ENCODE measurements around the gene MEGF6. TPM values are rescaled to one million over a fixed set of nuclear protein-coding genes. Genes with fewer than 3 reads are reported as not detected.
A peak's percentile ranks its signal among the peaks of the same experiment; 100 is the strongest.

Gene MEGF6
- total RNA-seq, 1 experiment from 2014 or later = 21.3 TPM

DNA sequence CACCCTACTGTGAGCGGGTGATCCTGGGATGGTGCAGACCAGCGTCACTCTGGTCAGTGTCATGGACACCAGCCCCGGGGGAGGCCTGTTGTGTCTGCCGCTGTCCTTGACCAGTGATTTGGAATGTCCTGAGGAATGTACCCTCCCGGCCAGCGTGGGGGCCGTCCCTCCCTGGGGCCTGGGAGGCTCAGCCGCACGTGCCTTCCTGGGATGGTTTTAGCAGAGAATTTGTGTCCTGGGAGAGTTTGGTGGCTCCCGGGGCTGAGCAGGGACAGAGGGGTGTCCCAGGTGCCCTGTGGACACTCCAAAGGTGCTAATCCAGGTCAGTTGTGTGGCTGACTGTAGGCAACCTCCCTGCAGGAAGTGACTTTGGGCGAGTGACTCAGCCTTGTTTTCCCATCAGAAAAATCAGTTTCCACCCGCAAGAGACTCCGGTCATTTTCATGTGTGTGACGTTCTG is 150.6 kb downstream of the MEGF6 start:
- Histone ChIP-seq H4K91ac (ENCODE audit: insufficient read length, low read depth, low read length) (no peak overlapping the region), H3K23me2 (ENCODE audit: insufficient read length, low read depth, low read length, poor library complexity, severe bottlenecking) (no peaks in the 10 kb centered on the region), H3T11ph (ENCODE audit: low read length) (no peak overlapping the region), H2BK12ac (ENCODE audit: insufficient read length, low read depth, low read length) (no peak overlapping the region), H2BK5ac (ENCODE audit: insufficient read length, low read length) (no peak overlapping the region), H2BK20ac (ENCODE audit: low read depth, low read length, poor library complexity, severe bottlenecking) (no peak overlapping the region), H3K9me3 (ENCODE audit: control insufficient read depth, low read depth, low read length) (no peaks in the 10 kb centered on the region), H4K20me1 (ENCODE audit: control insufficient read depth, insufficient read depth, insufficient read length) (peaks cover 2% of the 10 kb centered on the region), H3K27me3 (ENCODE audit: insufficient read depth, low read length) (no peaks in the 10 kb centered on the region), H4K8ac (replicated peaks; ENCODE audit: insufficient read length, low read depth, low read length) (no peak overlapping the region), H3K4me1 (ENCODE audit: insufficient read depth, low read length) (no peaks in the 10 kb centered on the region), H3K9ac (ENCODE audit: extremely low read depth, insufficient read length, low read length) (no peak overlapping the region), H3K4ac (ENCODE audit: low read depth, low read length) (no peak overlapping the region), H3K56ac (ENCODE audit: insufficient read length, low read depth, low read length) (no peak overlapping the region), H4K5ac (ENCODE audit: insufficient read length, low read depth, low read length) (no peak overlapping the region), H2AFZ (ENCODE audit: low read length) (no peak overlapping the region), H3K79me2 (ENCODE audit: insufficient read depth, low read length) (no peaks in the 10 kb centered on the region; the same call in 1 of the 2 replicates), H3K27ac (ENCODE audit: insufficient read length, low read depth, low read length) (no peak overlapping the region), H2AK5ac (ENCODE audit: insufficient read length, low read length) (no peak overlapping the region), H3K4me2 (ENCODE audit: insufficient read depth, insufficient read length, low read length) (no peak overlapping the region), H2BK120ac (ENCODE audit: low read depth, low read length, poor library complexity, severe bottlenecking) (no peak overlapping the region), H3K14ac (ENCODE audit: insufficient read depth, low read length) (no peak overlapping the region), H3K23ac (ENCODE audit: insufficient read length, low read depth, low read length) (no peak overlapping the region), H3K79me1 (ENCODE audit: insufficient read depth, low read depth, low read length, poor library complexity, severe bottlenecking) (peaks cover 5% of the 10 kb centered on the region), H3K18ac (ENCODE audit: insufficient read length, low read depth, low read length) (no peak overlapping the region), H2BK15ac (ENCODE audit: low read depth, low read length) (no peak overlapping the region)
- no peak for DNase-seq
- H3K27me3 Mint-ChIP-seq (ENCODE audit: low read depth) = no peaks in the 10 kb centered on the region
- H3K27ac Mint-ChIP-seq = peak overlapping the region in 1 of 3 experiments; percentile 79; a peak in 2 of 7 replicates
- H3K4me3 Mint-ChIP-seq = no peak overlapping the region
- H3K4me1 Mint-ChIP-seq = peaks cover 14 to 31% of the 10 kb centered on the region in 2 experiments
- TF ChIP-seq, protein P1, sequence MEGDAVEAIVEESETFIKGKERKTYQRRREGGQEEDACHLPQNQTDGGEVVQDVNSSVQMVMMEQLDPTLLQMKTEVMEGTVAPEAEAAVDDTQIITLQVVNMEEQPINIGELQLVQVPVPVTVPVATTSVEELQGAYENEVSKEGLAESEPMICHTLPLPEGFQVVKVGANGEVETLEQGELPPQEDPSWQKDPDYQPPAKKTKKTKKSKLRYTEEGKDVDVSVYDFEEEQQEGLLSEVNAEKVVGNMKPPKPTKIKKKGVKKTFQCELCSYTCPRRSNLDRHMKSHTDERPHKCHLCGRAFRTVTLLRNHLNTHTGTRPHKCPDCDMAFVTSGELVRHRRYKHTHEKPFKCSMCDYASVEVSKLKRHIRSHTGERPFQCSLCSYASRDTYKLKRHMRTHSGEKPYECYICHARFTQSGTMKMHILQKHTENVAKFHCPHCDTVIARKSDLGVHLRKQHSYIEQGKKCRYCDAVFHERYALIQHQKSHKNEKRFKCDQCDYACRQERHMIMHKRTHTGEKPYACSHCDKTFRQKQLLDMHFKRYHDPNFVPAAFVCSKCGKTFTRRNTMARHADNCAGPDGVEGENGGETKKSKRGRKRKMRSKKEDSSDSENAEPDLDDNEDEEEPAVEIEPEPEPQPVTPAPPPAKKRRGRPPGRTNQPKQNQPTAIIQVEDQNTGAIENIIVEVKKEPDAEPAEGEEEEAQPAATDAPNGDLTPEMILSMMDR (conservative IDR thresholded peaks at IDR 0.05) = no peak
- peaks cover 0 to 23% (median 20%) of the 10 kb centered on the region in 3 experiments; a peak in 4 of 7 replicates for H3K36me3 Mint-ChIP-seq (ENCODE audit: insufficient read depth in 1 of 3, low read depth in 3 of 3)
- no CpG with 5 or more reads among the region's 14 CpGs for WGBS (ENCODE audit: extremely low coverage, insufficient read length, low lambda C conversion rate)
- no peaks in the 10 kb centered on the region for H3K9me3 Mint-ChIP-seq
